GOT3 (cell line): Measurements from ENCODE around the gene KCNJ13.

Experiments
- DNase-seq: peaks from one replicate; lab custom pipeline; 2025; ENCODE audit warnings: mixed read lengths; lab: John Stamatoyannopoulos, UW

KCNJ13 gene

GRCh38 chr2:232776435-232776834 lies at the start of gene KCNJ13:
TSS of gene KCNJ13 (minus strand) at chr2:232776565. CDS start at chr2:232771362, 5,203 bp downstream.
- no peak for DNase-seq

DNA sequence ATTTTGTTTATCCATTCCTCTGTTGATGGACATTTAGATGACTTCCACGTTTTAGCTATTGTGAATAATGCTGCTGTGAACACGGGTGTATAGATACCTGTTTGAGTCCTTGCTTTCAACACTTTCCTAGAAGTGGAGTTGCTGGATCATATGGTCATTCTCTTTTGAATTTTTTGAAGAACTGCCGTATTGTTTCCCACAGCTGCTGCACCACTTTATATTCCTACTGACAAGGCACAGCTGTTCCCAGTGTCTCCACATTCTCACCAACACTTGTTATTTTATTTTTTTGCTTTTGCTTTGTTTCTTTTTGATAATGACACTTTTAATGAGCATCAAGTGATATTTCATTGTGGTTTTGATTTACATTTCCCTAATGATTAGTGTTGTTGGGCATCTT lies 41.4 kb upstream of the KCNJ13 start:
- DNase-seq = no peak

DNA sequence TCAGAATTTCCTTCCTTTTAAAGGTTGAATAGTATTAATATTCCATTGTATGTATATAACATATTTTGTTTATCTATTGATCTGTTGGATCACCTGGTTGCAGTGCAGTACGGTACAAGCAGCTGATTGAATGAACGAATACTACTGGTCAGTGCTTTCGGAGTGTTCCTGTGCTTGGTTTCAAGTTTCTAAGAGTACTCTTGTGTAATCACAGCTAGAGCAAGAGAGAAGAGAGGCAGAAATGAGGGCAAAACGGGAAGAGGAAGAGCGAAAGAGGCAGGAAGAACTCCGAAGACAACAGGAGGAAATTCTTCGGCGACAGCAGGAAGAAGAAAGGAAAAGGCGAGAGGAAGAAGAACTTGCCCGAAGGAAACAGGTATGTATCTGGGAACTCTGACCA lies 40.3 kb upstream of the KCNJ13 start:
- no peak for DNase-seq

- DNase-seq = no peak
Observed at GRCh38 chr2:232815569-232815968, 39.2 kb upstream of the KCNJ13 start.

- no peak for DNase-seq
Observed at GRCh38 chr2:232810444-232810843, 34.1 kb upstream of the KCNJ13 start.

DNA sequence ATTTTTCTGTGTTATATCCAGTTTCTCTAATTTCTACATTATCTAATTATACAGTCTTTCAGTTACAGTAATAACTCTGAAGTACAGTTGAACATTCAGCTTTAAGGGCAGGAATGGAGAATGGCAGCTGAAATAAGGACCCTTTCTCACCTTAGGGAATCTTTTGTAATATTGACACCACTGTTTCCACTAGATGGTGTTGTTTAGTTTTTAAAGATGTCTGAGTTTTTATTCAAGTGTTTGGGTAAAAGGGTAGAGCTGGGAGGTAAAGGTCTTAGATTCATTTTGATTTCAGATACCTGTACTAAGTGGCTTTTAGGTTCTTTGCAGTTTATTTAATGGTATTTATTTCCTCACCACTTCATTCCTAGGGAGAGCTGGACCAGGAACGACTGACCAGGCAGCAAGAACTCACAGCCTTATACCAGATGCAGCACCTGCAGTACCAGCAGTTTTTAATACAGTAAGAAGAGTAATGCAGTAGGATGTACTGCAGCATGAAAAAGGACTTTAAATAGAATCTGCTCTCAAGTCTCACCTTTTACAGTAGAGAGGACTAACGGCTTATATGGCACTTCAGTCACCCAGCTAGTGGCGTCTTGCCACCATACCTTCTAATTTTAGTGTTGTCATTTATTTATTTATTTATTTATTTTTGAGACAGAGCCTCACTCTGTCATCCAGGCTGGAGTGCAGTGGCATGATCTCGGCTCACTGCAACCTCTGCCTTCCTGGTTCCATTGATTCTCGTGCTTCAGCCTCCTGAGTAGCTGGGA lies 33.2 kb upstream of the KCNJ13 start:
- DNase-seq = no peak

- DNase-seq = no peak
Observed at GRCh38 chr2:232802091-232802490, 25.7 kb upstream of the KCNJ13 start.

DNA sequence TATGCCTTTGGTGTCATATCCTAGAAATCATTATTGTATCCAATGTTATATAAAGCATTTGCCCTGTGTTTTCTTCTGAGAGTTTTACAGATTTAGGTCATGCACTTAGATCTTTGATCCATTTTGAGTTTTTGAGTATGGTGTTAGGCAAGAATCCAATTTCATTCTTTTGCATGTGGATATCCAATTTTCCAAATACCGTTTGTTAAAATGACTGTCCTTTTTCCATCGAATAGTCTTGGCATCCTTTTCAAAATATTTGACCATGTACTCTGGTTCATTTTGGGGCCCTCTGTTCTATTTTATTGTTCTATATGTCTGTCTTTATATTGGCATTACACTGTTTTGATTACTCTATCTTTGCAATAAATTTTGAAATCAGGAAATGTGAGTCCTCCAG lies 23.8 kb upstream of the KCNJ13 start:
- DNase-seq = no peak

GRCh38 chr2:232798187-232798586 lies 21.8 kb upstream of the KCNJ13 start:
- no peak for DNase-seq

DNA sequence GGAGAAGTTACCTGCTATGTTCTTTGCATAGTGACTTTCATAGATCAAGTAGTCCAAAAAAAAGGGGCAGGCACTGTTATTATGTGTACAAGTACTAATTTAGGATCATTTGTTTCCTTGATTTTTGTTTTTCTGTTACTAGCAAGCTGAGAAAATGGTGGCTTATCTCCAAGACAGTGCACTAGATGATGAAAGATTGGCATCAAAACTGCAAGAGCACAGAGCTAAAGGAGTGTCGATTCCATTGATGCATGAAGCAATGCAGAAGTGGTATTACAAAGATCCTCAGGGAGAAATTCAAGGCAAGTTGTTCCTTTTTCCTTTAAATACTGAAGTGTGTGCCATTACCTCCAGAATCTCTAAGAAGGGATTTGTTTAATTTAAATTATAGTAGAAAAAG lies 19.6 kb upstream of the KCNJ13 start:
- DNase-seq = no peak

GRCh38 chr2:232794981-232795380 lies 18.6 kb upstream of the KCNJ13 start:
- DNase-seq = no peak

DNA sequence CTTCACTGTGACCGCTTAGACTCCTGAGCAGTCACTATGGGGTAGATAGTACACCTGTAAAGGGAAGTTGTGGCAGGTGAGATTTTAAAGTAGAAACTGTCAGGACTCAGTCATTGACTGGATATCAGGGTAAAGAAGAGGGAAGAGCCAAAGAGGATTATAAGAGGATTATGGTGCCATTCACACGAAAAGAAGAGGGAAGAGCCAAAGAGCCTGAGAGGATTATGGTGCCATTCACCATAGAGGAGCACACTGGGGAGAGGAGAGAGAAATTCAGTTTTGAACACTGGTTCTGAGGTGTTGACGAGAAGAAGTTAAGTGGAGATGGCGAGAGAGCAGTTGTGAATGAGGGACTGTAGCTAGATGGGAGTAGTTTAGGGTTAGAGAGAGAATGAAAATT lies 16.9 kb upstream of the KCNJ13 start:
- DNase-seq = no peak

- DNase-seq = no peak
Observed at GRCh38 chr2:232791518-232791917, 15.2 kb upstream of the KCNJ13 start.

DNA sequence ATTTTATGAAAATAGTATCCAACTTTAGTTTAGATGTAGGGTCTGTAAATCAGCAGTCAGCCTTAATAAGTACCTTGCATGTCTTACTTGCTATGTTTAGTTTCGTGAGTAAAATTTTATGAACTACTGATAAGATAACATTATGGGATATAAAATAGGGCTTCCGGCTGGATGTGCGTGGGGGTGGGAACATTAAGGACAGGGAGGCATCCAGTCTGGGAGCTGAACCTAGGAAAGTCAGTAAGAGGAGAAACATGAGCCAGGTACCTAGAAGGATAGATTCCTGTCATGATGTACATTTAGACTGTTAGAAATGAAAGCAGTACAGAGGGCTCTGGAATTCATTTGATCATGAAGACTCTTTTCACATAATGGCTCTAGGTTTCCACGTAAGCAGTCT lies 12.7 kb upstream of the KCNJ13 start:
- no peak for DNase-seq

GRCh38 chr2:232787806-232788205 lies 11.4 kb upstream of the KCNJ13 start:
- no peak for DNase-seq

- no peak for DNase-seq
Observed at GRCh38 chr2:232783278-232783677, 6.9 kb upstream of the KCNJ13 start.

DNA sequence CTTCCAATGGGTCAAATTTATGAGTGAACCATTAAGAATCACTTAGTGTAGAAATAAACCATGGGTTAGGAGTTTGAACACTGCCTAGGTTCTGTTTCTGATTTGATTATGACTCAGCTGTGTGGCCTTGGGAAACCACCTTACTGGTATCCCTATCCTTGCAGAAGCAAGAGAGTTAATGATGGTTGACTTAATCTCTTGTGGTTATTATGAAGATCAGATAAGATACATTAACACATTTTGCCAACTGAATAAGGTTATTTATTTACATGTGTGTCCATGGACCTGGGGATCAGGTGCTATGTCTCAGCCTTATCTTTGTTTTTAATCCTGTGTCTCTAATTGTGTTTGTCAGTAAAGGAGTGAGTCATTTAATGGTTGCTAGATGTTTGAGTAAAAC lies 5.4 kb upstream of the KCNJ13 start:
- DNase-seq = no peak

DNA sequence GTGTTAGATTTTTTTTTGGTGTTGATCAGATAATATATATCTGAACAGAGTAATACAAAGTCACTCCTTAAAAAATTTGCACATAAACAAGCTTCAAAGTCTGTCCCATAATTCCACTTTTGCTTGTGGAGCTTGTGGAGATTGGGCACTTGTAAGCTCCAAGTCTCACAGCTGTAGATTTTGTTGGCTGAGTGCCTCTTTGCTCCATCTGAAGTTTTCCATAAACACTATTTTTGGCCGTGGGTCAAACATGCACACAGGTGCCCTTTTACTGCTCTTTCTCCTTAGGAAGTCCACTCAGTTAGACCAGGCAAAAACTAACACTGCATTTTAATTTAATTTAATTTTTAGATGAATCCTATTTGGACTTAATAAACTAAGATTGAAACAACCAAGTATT lies 3.6 kb upstream of the KCNJ13 start:
- DNase-seq = no peak

GRCh38 chr2:232779465-232779864 lies 3.1 kb upstream of the KCNJ13 start:
- no peak for DNase-seq

GRCh38 chr2:232777276-232777675 lies 911 bp upstream of the KCNJ13 start:
- no peak for DNase-seq

DNA sequence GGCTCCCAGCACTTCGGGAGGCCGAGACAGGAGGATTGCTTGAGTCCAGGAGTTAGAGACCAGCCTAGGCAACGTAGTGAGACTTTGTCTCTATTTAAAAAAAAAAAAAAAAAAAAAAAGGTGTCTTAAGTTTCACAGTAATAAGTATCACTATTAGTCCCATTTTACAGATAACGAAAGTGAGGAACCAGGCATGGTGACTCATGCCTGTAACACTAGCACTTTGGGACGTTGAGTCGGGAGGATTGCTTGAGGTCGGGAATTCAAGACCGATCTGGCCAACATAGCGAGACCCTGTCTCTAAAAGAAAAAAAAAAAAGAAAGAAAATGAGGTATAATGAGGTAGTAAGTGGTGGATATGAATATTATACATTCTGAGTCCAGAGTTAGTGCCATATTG lies 2.5 kb downstream of the KCNJ13 start:
- no peak for DNase-seq

GRCh38 chr2:232772531-232772930 lies 3.8 kb downstream of the KCNJ13 start:
- DNase-seq = no peak

- no peak for DNase-seq
Observed at GRCh38 chr2:232771870-232772269, 4.5 kb downstream of the KCNJ13 start.

GRCh38 chr2:232770207-232770606 lies 6.2 kb downstream of the KCNJ13 start:
- DNase-seq = no peak
